ENCODE results near the gene SPATA12.

SPATA12 gene

GRCh38 chr3:57060089-57060821 is at the start of gene SPATA12:
Gene SPATA12, plus strand, starts transcription at chr3:57060664. Its CDS starts 13,031 bp downstream, at chr3:57073695.
- peak; percentile 52 for DNase-seq

- no peak for DNase-seq
These were observed 49.4 kb upstream of the SPATA12 start for GRCh38 chr3:57011022-57011421.

GRCh38 chr3:57012847-57013246 is 47.6 kb upstream of the SPATA12 start:
- no peak for DNase-seq

- no peak for DNase-seq
These were observed 45.1 kb upstream of the SPATA12 start for GRCh38 chr3:57015350-57015729.

- DNase-seq: no peak
These were observed 44.6 kb upstream of the SPATA12 start for GRCh38 chr3:57015912-57016311.

- no peak for DNase-seq
These were observed 43.0 kb upstream of the SPATA12 start for GRCh38 chr3:57017459-57017845.

- no peak for DNase-seq
These were observed 42.2 kb upstream of the SPATA12 start for GRCh38 chr3:57018246-57018645.

GRCh38 chr3:57019057-57019456 is 41.4 kb upstream of the SPATA12 start:
- no peak for DNase-seq

GRCh38 chr3:57025237-57025636 is 35.2 kb upstream of the SPATA12 start:
- no peak for DNase-seq

GRCh38 chr3:57026944-57027343 is 33.5 kb upstream of the SPATA12 start:
- no peak for DNase-seq

- DNase-seq: no peak
These were observed 31.1 kb upstream of the SPATA12 start for GRCh38 chr3:57029383-57029782.

- DNase-seq: no peak
These were observed 30.5 kb upstream of the SPATA12 start for GRCh38 chr3:57029924-57030323.

- no peak for DNase-seq
These were observed 29.7 kb upstream of the SPATA12 start for GRCh38 chr3:57030721-57031120.

GRCh38 chr3:57031631-57032541 is 28.6 kb upstream of the SPATA12 start:
- DNase-seq: no peak

- no peak for DNase-seq
These were observed 23.5 kb upstream of the SPATA12 start for GRCh38 chr3:57036952-57037351.

- DNase-seq: no peak
These were observed 21.8 kb upstream of the SPATA12 start for GRCh38 chr3:57038466-57039164.

GRCh38 chr3:57041674-57042073 is 18.8 kb upstream of the SPATA12 start:
- DNase-seq: no peak

- DNase-seq: no peak
These were observed 16.9 kb upstream of the SPATA12 start for GRCh38 chr3:57043518-57043917.

- DNase-seq: no peak
These were observed 14.2 kb upstream of the SPATA12 start for GRCh38 chr3:57046101-57046765.

GRCh38 chr3:57048052-57048671 is 12.3 kb upstream of the SPATA12 start:
- no peak for DNase-seq

- DNase-seq: no peak
These were observed 11.7 kb upstream of the SPATA12 start for GRCh38 chr3:57048728-57049127.

GRCh38 chr3:57052662-57053061 is 7.8 kb upstream of the SPATA12 start:
- no peak for DNase-seq

Data from KG1 (cell line).